Thyroid gland (tissue), 4 donors: Measurements from ENCODE around the gene PPM1L.

Experiments
- CTCF ChIP-seq, 6 experiments: fragments of 200-600 bp in 3 of 6; fragments of 450-650 bp in 3 of 6; sonication (generic) in 3 of 6; IDR thresholded peaks; one replicate each; pipeline ENCODE4 v1.5.1; 2016 to 2019; ENCODE audit warnings: antibody characterized with exemption in 6 of 6, mild to moderate bottlenecking in 2 of 6, inconsistent platforms in 1 of 6, moderate library complexity in 1 of 6
- POLR2A ChIP-seq, 2 donors: fragments of 450-650 bp; IDR thresholded peaks; one replicate each; pipeline ENCODE4 v1.6.1; 2017; ENCODE audit warnings: antibody characterized with exemption in 2 of 2, mild to moderate bottlenecking in 2 of 2, moderate library complexity in 1 of 2

DNA sequence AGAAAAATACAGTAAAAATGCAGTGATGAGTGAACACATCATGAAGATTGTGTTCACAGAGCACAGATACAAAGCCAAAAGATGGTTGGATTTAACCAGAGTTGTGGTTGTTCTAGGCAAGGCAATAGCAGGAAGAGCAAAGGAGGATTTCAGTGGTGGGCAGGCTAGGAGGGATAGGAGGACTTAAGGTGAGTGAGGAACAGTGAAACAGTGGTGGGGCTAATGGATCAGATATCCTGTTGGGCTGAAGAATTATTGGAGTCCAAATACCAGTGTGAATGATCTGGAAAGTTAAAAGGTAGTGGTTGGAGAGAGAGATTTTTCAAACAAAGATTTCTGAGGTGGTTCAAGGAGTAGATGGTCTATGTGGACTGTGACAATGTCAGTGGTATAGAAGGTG is 240.8 kb downstream of the PPM1L start:
- no peak for TF ChIP-seq POLR2A (IDR thresholded peaks at IDR 0.05)
- TF ChIP-seq CTCF (IDR thresholded peaks at IDR 0.05) = no peak
